IMR-90 (cell line): ENCODE results near the gene ZCCHC7. TPM values are rescaled to one million over a fixed set of nuclear protein-coding genes. Genes with fewer than 3 reads are reported as not detected.

Experiments used
- ATAC-seq: fragments of 200-7000 bp; cut with Tn5 transposase; 2 replicates; pipeline ENCODE4 v1.9.1; 2020; ENCODE audit warnings: low read depth, mild to moderate bottlenecking, moderate library complexity
- BruUV-seq: library from RNA; stranded (reverse); fragments of 400-500 nt; replicated peaks from 2 replicates; lab custom pipeline; 2021; lab: Mats Ljungman, UMichigan
- CTCF ChIA-PET: fragments of 300-600 bp; formaldehyde crosslinking; extraction: SDS; loops from one replicate; lab custom pipeline; 2021; ENCODE audit warnings: antibody characterized with exemption; lab: Yijun Ruan, JAX
- POLR2A ChIA-PET: fragments of 300-600 bp; sonication (Branson Sonifier 250); formaldehyde crosslinking; loops from one replicate; lab custom pipeline; 2022; ENCODE audit warnings: antibody characterized with exemption; ENCODE audit not compliant: unreplicated experiment; lab: Charles Lee
- DNase-seq: peaks from one replicate; pipeline ENCODE4 v3.0.0; 2013
- H2AFZ ChIP-seq: replicated peaks from 2 replicates; pipeline ENCODE3; 2013; ENCODE audit warnings: low read length, mild to moderate bottlenecking; ENCODE audit not compliant: poor library complexity
- H2AK5ac ChIP-seq: 2 replicates; pipeline ENCODE4 v1.6.1; 2013; ENCODE audit warnings: low read depth, low read length, inconsistent platforms
- H2AK9ac ChIP-seq: replicated peaks from 2 replicates; pipeline ENCODE3; 2013; ENCODE audit warnings: mild to moderate bottlenecking, low read depth, low read length, moderate library complexity; ENCODE audit not compliant: poor library complexity
- H2BK120ac ChIP-seq: 2 replicates; pipeline ENCODE4 v1.6.1; 2013; ENCODE audit warnings: low read depth, low read length, inconsistent platforms
- H2BK15ac ChIP-seq: 3 replicates; pipeline ENCODE4 v1.6.1; 2013; ENCODE audit warnings: low read depth, low read length, inconsistent platforms
- H2BK20ac ChIP-seq: 2 replicates; pipeline ENCODE4 v1.6.1; 2013; ENCODE audit warnings: low read depth, mild to moderate bottlenecking, inconsistent platforms, low read length, moderate library complexity
- H2BK5ac ChIP-seq: 2 replicates; pipeline ENCODE4 v1.6.1; 2013; ENCODE audit warnings: mild to moderate bottlenecking, low read depth, low read length, inconsistent platforms; ENCODE audit not compliant: poor library complexity, severe bottlenecking
- H3K14ac ChIP-seq: replicated peaks from 2 replicates; pipeline ENCODE4 v1.6.1; 2013; ENCODE audit warnings: low read depth, low read length, inconsistent platforms
- H3K18ac ChIP-seq: 2 replicates; pipeline ENCODE4 v1.6.1; 2013; ENCODE audit warnings: low read depth, low read length, control low read depth
- H3K23ac ChIP-seq: 2 replicates; pipeline ENCODE4 v1.6.1; 2013; ENCODE audit warnings: low read depth, low read length, inconsistent platforms
- H3K27ac ChIP-seq: 2 replicates; pipeline ENCODE4 v1.5.1; 2013; ENCODE audit warnings: mild to moderate bottlenecking, control low read depth, low read length; ENCODE audit not compliant: insufficient read depth
- H3K27me3 ChIP-seq: 2 replicates; pipeline ENCODE4 v1.6.1; 2013; ENCODE audit warnings: low read length; ENCODE audit not compliant: control insufficient read depth, insufficient read depth
- H3K36me3 ChIP-seq: 2 replicates; pipeline ENCODE4 v1.6.1; 2013; ENCODE audit warnings: low read length, mixed read lengths; ENCODE audit not compliant: control insufficient read depth, insufficient read depth
- H3K4ac ChIP-seq: 2 replicates; pipeline ENCODE4 v1.6.1; 2013; ENCODE audit warnings: low read depth, low read length, inconsistent platforms
- H3K4me1 ChIP-seq: 2 replicates; pipeline ENCODE4 v1.6.1; 2013; ENCODE audit warnings: low read length, mixed read lengths; ENCODE audit not compliant: control insufficient read depth, insufficient read depth
- H3K4me2 ChIP-seq: 2 replicates; pipeline ENCODE4 v1.6.1; 2013; ENCODE audit warnings: low read depth, mild to moderate bottlenecking, control low read depth, low read length, moderate library complexity
- H3K4me3 ChIP-seq: 2 replicates; pipeline ENCODE4 v1.5.1; 2013; ENCODE audit warnings: low read depth, mild to moderate bottlenecking, control low read depth, low read length, moderate library complexity; ENCODE audit not compliant: insufficient read depth
- H3K56ac ChIP-seq: 2 replicates; pipeline ENCODE4 v1.6.1; 2013; ENCODE audit warnings: low read length, inconsistent platforms; ENCODE audit not compliant: insufficient read depth; ENCODE audit errors: extremely low read depth
- H3K79me1 ChIP-seq, 2 experiments: 2 replicates each; pipeline ENCODE4 v1.6.1; 2013; ENCODE audit warnings: low read length in 2 of 2, inconsistent platforms in 1 of 2, low read depth in 1 of 2
- H3K9ac ChIP-seq: 2 replicates; pipeline ENCODE4 v1.6.1; 2013; ENCODE audit warnings: low read depth, low read length, control low read depth
- H3K9me1 ChIP-seq: 2 replicates; pipeline ENCODE4 v1.6.1; 2013; ENCODE audit warnings: low read length, inconsistent platforms; ENCODE audit not compliant: insufficient read depth
- H3K9me3 ChIP-seq: 2 replicates; pipeline ENCODE4 v1.6.1; 2013; ENCODE audit warnings: low read length; ENCODE audit not compliant: control insufficient read depth, insufficient read depth
- H4K20me1 ChIP-seq: 2 replicates; pipeline ENCODE4 v1.6.1; 2013; ENCODE audit warnings: low read length, inconsistent platforms; ENCODE audit not compliant: insufficient read depth
- H4K5ac ChIP-seq: 2 replicates; pipeline ENCODE4 v1.6.1; 2013; ENCODE audit warnings: mild to moderate bottlenecking, low read depth, low read length, control low read depth
- H4K8ac ChIP-seq, 2 experiments: 2 replicates each; pipeline ENCODE4 v1.6.1; 2013; ENCODE audit warnings: low read depth in 2 of 2, low read length in 2 of 2, control low read depth in 1 of 2, inconsistent platforms in 1 of 2
- H4K91ac ChIP-seq: 2 replicates; pipeline ENCODE4 v1.6.1; 2013; ENCODE audit warnings: low read depth, low read length, inconsistent platforms; ENCODE audit not compliant: insufficient read depth
- CHD1 ChIP-seq: IDR thresholded peaks from 2 replicates; pipeline ENCODE4 v1.6.1; 2012; ENCODE audit warnings: low read depth, low read length, improper control_type of control experiment
- MAZ ChIP-seq: IDR thresholded peaks from 2 replicates; pipeline ENCODE4 v1.6.1; 2012; ENCODE audit warnings: low read depth, mild to moderate bottlenecking, low read length, improper control_type of control experiment, moderate library complexity, borderline replicate concordance
- RAD21 ChIP-seq: IDR thresholded peaks from 2 replicates; pipeline ENCODE4 v1.6.1; 2012; ENCODE audit warnings: low read length, improper control_type of control experiment
- SMC3 ChIP-seq: fragments of 150-350 bp; IDR thresholded peaks from 2 replicates; pipeline ENCODE4 v1.6.1; 2016; ENCODE audit warnings: low read depth, mild to moderate bottlenecking, antibody characterized with exemption, low read length, moderate library complexity
- WGBS, 2 experiments: methylation state at CpG; one replicate each; pipeline versions ENCODE4 v1.1.5 to v1.1.7; 2013; ENCODE audit warnings: missing lambda C conversion rate in 2 of 2; ENCODE audit not compliant: insufficient read length in 1 of 2; ENCODE audit errors: extremely low coverage in 2 of 2; 5-methylcytosine and 5-hydroxymethylcytosine counted together
- dilution Hi-C: fragments of 300-500 bp; cut with HindIII; formaldehyde crosslinking; loops from one replicate; pipeline ENCODE4 v1.14.3; 2018; ENCODE audit warnings: low sequenced_read_pairs; ENCODE audit not compliant: unreplicated experiment
- in situ Hi-C: fragments of 300-500 bp; cut with MboI; formaldehyde crosslinking; loops from 3 replicates; pipeline ENCODE4 v1.14.3; 2019; ENCODE audit warnings: low sequenced_read_pairs, inconsistent platforms, mixed read lengths
- intact Hi-C: fragments of 100-400 bp; cut with micrococcal nuclease; formaldehyde crosslinking; loops from 2 replicates; pipeline ENCODE4 v1.10.0; 2022
- polyA plus RNA-seq, 3 experiments: library from polyadenylated mRNA; depleted of rRNA; stranded (reverse); fragments of >200 nt; gene quantifications; 2 replicates each; pipeline ENCODE4 v1.2.3, GENCODE V29; 2012; ENCODE audit warnings: low replicate concordance in 1 of 3
- total RNA-seq: library from RNA; depleted of rRNA; stranded (reverse); fragments of >200 nt; gene quantifications from 2 replicates; pipeline ENCODE4 v1.2.3, GENCODE V29; 2012

Gene ZCCHC7
- total and polyA plus RNA-seq, 2 of the 4 experiments (the other 2 are of a cell fraction) = 13.6 to 28.7 TPM

DNA sequence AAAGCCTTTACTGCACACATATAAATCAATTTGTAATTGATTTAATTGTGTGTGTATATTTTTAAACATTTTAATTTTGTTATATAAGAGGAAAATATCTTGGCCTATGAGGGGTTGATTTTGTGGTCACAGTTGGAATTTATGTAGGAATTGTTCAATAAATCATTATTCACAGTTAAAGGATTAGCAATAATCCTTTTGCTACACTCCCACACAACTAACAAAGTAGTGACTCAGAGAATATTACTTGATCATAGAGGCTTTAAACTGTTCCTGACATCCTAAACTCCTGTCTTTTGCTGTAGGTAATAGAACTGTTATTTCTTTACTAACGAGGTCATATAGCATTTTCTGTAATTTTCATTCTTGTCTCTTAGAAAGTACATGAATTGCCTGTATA, 95.5 kb downstream of the ZCCHC7 start:
- in situ Hi-C loops = no loop called here
- POLR2A ChIA-PET = no interaction called here

More for the DNA sequence above, 95.5 kb downstream of the ZCCHC7 start:
- no CpG with 5 or more reads among the region's 1 CpG for WGBS, 2 experiments
- Histone ChIP-seq H4K5ac (no peak overlapping the region), H4K8ac (no peak overlapping the region), H3K4me1 (no peaks in the 10 kb centered on the region), H3K23ac (no peak overlapping the region), H3K9me1 (no peaks in the 10 kb centered on the region), H4K20me1 (no peaks in the 10 kb centered on the region), H3K36me3 (no peaks in the 10 kb centered on the region), H4K91ac (no peak overlapping the region), H3K9ac (no peak overlapping the region), H2AK5ac (no peak overlapping the region), H3K79me1 (peaks cover 6 to 10% of the 10 kb centered on the region in 2 experiments), H3K4ac (no peak overlapping the region), H3K18ac (no peak overlapping the region), H2BK120ac (no peak overlapping the region), H3K14ac (no peak overlapping the region), H2BK20ac (no peak overlapping the region), H2AFZ (no peak overlapping the region), H3K27ac (no peak overlapping the region), H2BK5ac (no peak overlapping the region), H3K56ac (no peak overlapping the region), H3K4me2 (no peak overlapping the region), H2BK15ac (no peak overlapping the region), H3K4me3 (no peak overlapping the region), H2AK9ac (no peak overlapping the region), H3K27me3 (no peaks in the 10 kb centered on the region), H3K9me3 (no peaks in the 10 kb centered on the region)
- no peak for TF ChIP-seq SMC3
- no peak for TF ChIP-seq RAD21
- no peak for TF ChIP-seq MAZ
- no peak for TF ChIP-seq CHD1
- CTCF ChIA-PET = no interaction called here
- BruUV-seq = no TSS peak
- dilution Hi-C loops (no loop called here), intact Hi-C loops (loop anchor here (10.0 kb wide), 1 partner anchor 59 kb away; no protein-coding TSS in a partner anchor)
- DNase-seq (peak; percentile 55), ATAC-seq (peak; percentile 40; the same call in 1 of the 2 replicates)
